Heart right ventricle (tissue), 16 donors: Measurements from ENCODE around the gene CD86. TPM values are rescaled to one million over a fixed set of nuclear protein-coding genes. Genes with fewer than 3 reads are reported as not detected.

ENCODE experiments used
- ATAC-seq, 8 donors: fragments of 200-7000 bp; cut with Tn5 transposase; one replicate each; pipeline ENCODE4 v1.9.1; 2020; ENCODE audit warnings: mild to moderate bottlenecking in 8 of 8, moderate library complexity in 8 of 8, moderate number of reproducible peaks in 1 of 8
- DNase-seq, 2 donors: peaks; one replicate each; pipeline ENCODE4 v3.0.0-alpha.2; 2020
- H3K27ac ChIP-seq, 10 donors: fragments of 200-600 bp; sonication (generic) in 2 of 10; one replicate each; pipeline versions ENCODE4 v1.5.0 to v1.8.0; 2020 to 2022; ENCODE audit warnings: mild to moderate bottlenecking in 3 of 10
- H3K27me3 ChIP-seq, 7 donors: fragments of 200-600 bp; one replicate each; pipeline ENCODE4 v1.8.0; 2021 to 2022; ENCODE audit warnings: mild to moderate bottlenecking in 2 of 7
- H3K36me3 ChIP-seq, 9 donors: fragments of 200-600 bp; sonication (generic) in 1 of 9; one replicate each; pipeline versions ENCODE4 v1.5.0 to v1.8.0; 2020 to 2022; ENCODE audit warnings: mild to moderate bottlenecking in 2 of 9
- H3K4me1 ChIP-seq, 9 donors: fragments of 200-600 bp; sonication (generic) in 1 of 9; one replicate each; pipeline versions ENCODE4 v1.5.0 to v1.8.0; 2020 to 2022; ENCODE audit warnings: mild to moderate bottlenecking in 4 of 9
- H3K4me3 ChIP-seq, 10 donors: fragments of 200-600 bp; sonication (generic) in 2 of 10; one replicate each; pipeline versions ENCODE4 v1.5.0 to v1.8.0; 2020 to 2022; ENCODE audit warnings: mild to moderate bottlenecking in 7 of 10, moderate library complexity in 2 of 10
- H3K9me3 ChIP-seq, 11 donors: fragments of 200-600 bp in 10 of 11; sonication (generic) in 2 of 11; one replicate each; pipeline versions ENCODE4 v1.5.0 to v1.8.0; 2013 to 2022; ENCODE audit warnings: mild to moderate bottlenecking in 2 of 11, control low read depth in 1 of 11, moderate library complexity in 1 of 11
- WGBS, 2 donors: extraction: QIAGEN DNeasy Blood & Tissue Kit; methylation state at CpG; one replicate each; pipeline ENCODE4 v1.1.7; 2013; ENCODE audit warnings: inconsistent platforms in 1 of 2; 5-methylcytosine and 5-hydroxymethylcytosine counted together
- intact Hi-C, 10 donors: fragments of 100-400 bp; cut with DNase I; formaldehyde crosslinking; loops; one replicate each; pipeline versions ENCODE4 v1.11.1 to v1.14.2; 2022
- polyA plus RNA-seq, 2 donors: library from polyadenylated mRNA; stranded (reverse); fragments of 200-250 nt; gene quantifications; one replicate each; pipeline ENCODE4 v1.2.3, GENCODE V29; 2013
- total RNA-seq, 10 donors: library from RNA; stranded (reverse); fragmentation: NEBNext Ultra II Directional in 3 of 10; extraction: Animal tissue kit (Norgen Biotek cat#: 25700) in 3 of 10; gene quantifications; one replicate each; pipeline versions ENCODE4 v1.2.1 to v1.2.4, GENCODE V29; 2021 to 2023
- TF ChIP-seq, protein P1 (sequence below), 9 donors: fragments of 200-600 bp; sonication (generic) in 2 of 9; IDR thresholded peaks; one replicate each; pipeline versions ENCODE4 v1.5.0 to v1.8.0; 2021 to 2022; ENCODE audit warnings: antibody characterized with exemption in 9 of 9, mild to moderate bottlenecking in 5 of 9, moderate library complexity in 1 of 9
- donor health status: Arrhythmogenic right ventricular cardiomyopathy.
- donor health status: ischemic (EF 13 %, LVEDD 7.1; RV severe dilation, severe dysfunction).
- donor health status: healthy with polysubstance abuse.
- donor health status: DM: no; HTN: yes; CAD: no.
- donor health status: DM: no; HTN: no; CAD: no.
- donor health status: ischemic (EF 25% LVEDD 6.9; RV normal size, moderate dysfunction).
- donor health status: ischemic (EF 25% LVEDD 5.7; RV mildly dilated, moderate dysfunction).
- donor health status: healthy.
- donor health status: DM: yes; HTN: yes; CAD: no.
- donor health status: Ischemic cardiomyopathy.
- donor health status: ischemic (EF 35%, LVEDD 5.7; RV mildly dilated, moderate dysfunction).
- donor health status: nonischemic (EF 11% LVEDD 7.7; RV severe dilation, severe dysfunction).
- donor health status: DM: yes; HTN: yes; CAD: no.
- donor health status: PGD.
- donor health status: ischemic (EF 29% LVEDD 5.4; RV normal size, mild dysfunction).
- donor health status: nonischemic (EF 23%, LVEDD 6.1; RV moderate dilation, normal function).

Gene CD86
- total and polyA plus RNA-seq, 12 donors: 0.64 to 14.7 (median 1.4) TPM

DNA sequence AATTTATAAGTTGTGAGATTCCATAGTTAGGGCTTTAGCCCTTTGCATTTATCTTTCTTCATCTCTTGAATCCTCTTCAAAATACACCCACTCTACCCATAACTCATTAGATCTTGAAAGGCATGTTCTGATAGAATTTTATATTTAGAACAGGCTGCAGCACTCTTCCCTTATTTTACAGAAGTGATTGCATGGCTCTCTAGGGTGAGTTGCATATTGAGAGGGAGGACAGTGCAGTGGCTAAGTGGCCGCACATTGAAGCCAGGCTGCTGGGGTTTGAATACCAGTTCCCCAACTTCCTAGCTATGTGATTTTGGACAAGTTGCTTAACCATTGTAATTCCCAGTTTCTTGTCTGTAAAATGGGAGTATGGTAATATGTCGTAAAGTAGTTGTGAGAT lies 2.5 kb downstream of the CD86 start:
- Histone ChIP-seq H3K27me3 (peaks cover 0 to 4% (median 0%) of the 10 kb centered on the region in 7 donors), H3K27ac (no peak overlapping the region), H3K4me3 (peak overlapping the region in 1 of 10 donors; percentile 47), H3K36me3 (no peaks in the 10 kb centered on the region), H3K4me1 (peaks cover 0 to 9% (median 0%) of the 10 kb centered on the region in 9 donors), H3K9me3 (no peaks in the 10 kb centered on the region)
- DNase-seq (no peak), ATAC-seq (no peak)
- intact Hi-C loops: no loop called here
- 87 to 92% methylated on average over 2 of the region's 2 CpGs for WGBS, 2 donors
- TF ChIP-seq, protein P1, sequence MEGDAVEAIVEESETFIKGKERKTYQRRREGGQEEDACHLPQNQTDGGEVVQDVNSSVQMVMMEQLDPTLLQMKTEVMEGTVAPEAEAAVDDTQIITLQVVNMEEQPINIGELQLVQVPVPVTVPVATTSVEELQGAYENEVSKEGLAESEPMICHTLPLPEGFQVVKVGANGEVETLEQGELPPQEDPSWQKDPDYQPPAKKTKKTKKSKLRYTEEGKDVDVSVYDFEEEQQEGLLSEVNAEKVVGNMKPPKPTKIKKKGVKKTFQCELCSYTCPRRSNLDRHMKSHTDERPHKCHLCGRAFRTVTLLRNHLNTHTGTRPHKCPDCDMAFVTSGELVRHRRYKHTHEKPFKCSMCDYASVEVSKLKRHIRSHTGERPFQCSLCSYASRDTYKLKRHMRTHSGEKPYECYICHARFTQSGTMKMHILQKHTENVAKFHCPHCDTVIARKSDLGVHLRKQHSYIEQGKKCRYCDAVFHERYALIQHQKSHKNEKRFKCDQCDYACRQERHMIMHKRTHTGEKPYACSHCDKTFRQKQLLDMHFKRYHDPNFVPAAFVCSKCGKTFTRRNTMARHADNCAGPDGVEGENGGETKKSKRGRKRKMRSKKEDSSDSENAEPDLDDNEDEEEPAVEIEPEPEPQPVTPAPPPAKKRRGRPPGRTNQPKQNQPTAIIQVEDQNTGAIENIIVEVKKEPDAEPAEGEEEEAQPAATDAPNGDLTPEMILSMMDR (IDR thresholded peaks at IDR 0.05): no peak

DNA sequence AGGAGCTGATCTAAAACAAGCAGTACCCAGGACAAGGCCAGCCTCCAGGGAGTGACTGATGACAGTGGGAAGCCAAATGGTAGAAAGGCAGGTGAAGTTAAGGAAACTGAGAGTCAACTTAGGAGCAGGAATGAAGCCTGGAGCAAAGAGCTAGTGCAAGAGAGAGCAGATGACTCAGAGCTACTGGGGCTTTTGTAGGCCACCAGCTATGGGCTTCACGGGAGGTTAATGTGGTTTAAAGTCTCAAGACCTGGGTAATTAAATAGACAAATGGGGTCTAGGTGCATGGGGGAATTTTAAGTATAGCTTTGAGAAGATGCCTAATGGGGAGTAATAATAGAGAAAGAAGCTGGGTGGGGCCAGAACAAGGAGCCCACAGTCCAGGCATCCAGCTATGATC lies 3.1 kb downstream of the CD86 start:
- no peaks in the 10 kb centered on the region for H3K9me3 ChIP-seq
- no peaks in the 10 kb centered on the region for H3K36me3 ChIP-seq
- WGBS, 2 donors: 67 to 82% methylated on average over 1 of the region's 1 CpG
- DNase-seq (no peak), ATAC-seq (no peak)
- no peak overlapping the region for H3K4me3 ChIP-seq
- no peak overlapping the region for H3K27ac ChIP-seq
- intact Hi-C loops: no loop called here
- TF ChIP-seq, protein P1 (IDR thresholded peaks at IDR 0.05): no peak
- H3K4me1 ChIP-seq: peaks cover 0 to 10% (median 0%) of the 10 kb centered on the region in 9 donors
- peaks cover 0 to 4% (median 0%) of the 10 kb centered on the region in 7 donors for H3K27me3 ChIP-seq

DNA sequence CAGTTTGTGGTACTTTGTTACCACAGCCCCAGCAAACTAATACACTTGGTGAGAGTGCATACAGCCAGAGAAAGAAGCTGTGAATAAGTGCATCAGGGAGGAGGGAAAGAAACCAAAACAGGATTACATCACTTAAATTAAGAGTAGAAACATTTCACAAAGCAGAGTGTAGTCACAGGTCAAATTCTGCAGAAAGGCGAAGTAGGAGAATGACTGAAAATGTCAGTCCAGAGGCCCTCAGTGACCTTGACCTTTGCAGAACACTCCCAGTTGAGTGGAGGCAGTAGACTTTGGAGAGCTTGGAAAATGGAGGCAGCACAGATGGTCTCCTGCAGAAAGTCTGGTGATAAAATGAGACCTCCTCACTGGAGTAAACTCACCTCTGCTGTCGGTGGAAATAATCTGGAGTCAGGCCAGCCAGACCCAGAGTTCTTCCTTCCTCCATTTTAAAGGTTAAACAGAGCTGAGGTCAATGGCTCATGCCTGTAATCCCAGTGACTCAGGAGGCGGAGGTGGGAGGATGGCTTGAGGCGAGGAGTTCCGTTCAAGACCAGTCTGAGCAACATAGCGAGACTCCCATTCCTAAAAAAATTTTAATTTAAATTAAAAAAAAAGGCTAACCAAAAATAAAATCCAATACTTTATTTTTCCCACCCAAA lies 5.0 kb downstream of the CD86 start:
- Histone ChIP-seq H3K27ac (no peak overlapping the region), H3K9me3 (no peaks in the 10 kb centered on the region), H3K4me3 (no peak overlapping the region), H3K4me1 (peaks cover 0 to 24% (median 0%) of the 10 kb centered on the region in 9 donors), H3K36me3 (no peaks in the 10 kb centered on the region), H3K27me3 (peaks cover 0 to 4% (median 0%) of the 10 kb centered on the region in 7 donors)
- intact Hi-C loops: no loop called here
- ATAC-seq: no peak
- WGBS, 2 donors: 73 to 83% methylated on average over 6 of the region's 6 CpGs
- no peak for DNase-seq
- TF ChIP-seq, protein P1 (IDR thresholded peaks at IDR 0.05): no peak

DNA sequence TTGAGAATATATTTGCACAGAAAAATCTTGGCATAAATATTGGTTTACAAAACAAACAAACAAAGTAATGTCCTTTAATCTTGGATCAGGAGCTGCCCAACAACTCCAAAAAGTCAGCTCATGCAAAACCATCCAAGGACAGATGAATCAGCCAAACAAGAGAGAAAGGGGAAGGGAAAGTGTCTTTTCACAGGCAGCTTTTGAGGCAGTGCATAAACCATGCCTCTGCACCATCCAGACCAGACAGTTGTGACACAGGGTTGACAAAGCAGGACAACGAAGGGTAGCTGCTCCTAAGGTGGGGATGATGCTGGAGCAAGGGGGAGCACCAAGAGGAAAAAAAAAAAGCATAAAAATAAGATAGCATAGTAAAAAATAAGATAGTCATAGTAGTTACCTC lies 8.7 kb downstream of the CD86 start:
- no peaks in the 10 kb centered on the region for H3K9me3 ChIP-seq
- ATAC-seq (peak in 4 of 8 donors; percentile 34 to 51 (median 38)), DNase-seq (no peak)
- peaks cover 0 to 51% (median 0%) of the 10 kb centered on the region in 9 donors for H3K4me1 ChIP-seq
- TF ChIP-seq, protein P1 (IDR thresholded peaks at IDR 0.05): no peak
- 70% methylated on average over 1 of the region's 1 CpG for WGBS, 2 donors
- no peak overlapping the region for H3K4me3 ChIP-seq
- no peaks in the 10 kb centered on the region for H3K27me3 ChIP-seq
- intact Hi-C loops: no loop called here
- H3K27ac ChIP-seq: peak overlapping the region in 1 of 10 donors; percentile 62
- H3K36me3 ChIP-seq: no peaks in the 10 kb centered on the region
